ENCODE results near the gene GNG8.

GNG8 gene

GRCh38 chr19:46635920-46636761, at the start of gene GNG8:
TSS of gene GNG8 (minus strand) at chr19:46636202. CDS start at chr19:46634682, 1,520 bp downstream.
- no peak within 1 kb of the TSS for H3K4me3 ChIP-seq (ENCODE audit: low read depth, low read length)
- TF ChIP-seq CTCF (IDR thresholded peaks at IDR 0.05; ENCODE audit: low read depth, low read length): no peak

- no peak for TF ChIP-seq CTCF (IDR thresholded peaks at IDR 0.05; ENCODE audit: low read depth, low read length)
- no peak overlapping the region for H3K4me3 ChIP-seq (ENCODE audit: low read depth, low read length)
Measured at GRCh38 chr19:46685189-46685588, 49.2 kb upstream of the GNG8 start.

GRCh38 chr19:46678110-46678732, 42.2 kb upstream of the GNG8 start:
- no peak overlapping the region for H3K4me3 ChIP-seq (ENCODE audit: low read depth, low read length)
- TF ChIP-seq CTCF (IDR thresholded peaks at IDR 0.05; ENCODE audit: low read depth, low read length): no peak

GRCh38 chr19:46674416-46675178, 38.6 kb upstream of the GNG8 start:
- no peak overlapping the region for H3K4me3 ChIP-seq (ENCODE audit: low read depth, low read length)
- TF ChIP-seq CTCF (IDR thresholded peaks at IDR 0.05; ENCODE audit: low read depth, low read length): no peak

GRCh38 chr19:46670813-46671212, 34.8 kb upstream of the GNG8 start:
- no peak for TF ChIP-seq CTCF (IDR thresholded peaks at IDR 0.05; ENCODE audit: low read depth, low read length)
- no peak overlapping the region for H3K4me3 ChIP-seq (ENCODE audit: low read depth, low read length)

GRCh38 chr19:46668662-46669061, 32.7 kb upstream of the GNG8 start:
- TF ChIP-seq CTCF (IDR thresholded peaks at IDR 0.05; ENCODE audit: low read depth, low read length): no peak
- H3K4me3 ChIP-seq (ENCODE audit: low read depth, low read length): no peak overlapping the region

All from WI38 (cell line).